AG10803 (cell line): ENCODE data around the gene FAM117A.
A peak's percentile ranks its signal among the peaks of the same experiment; 100 is the strongest.

Source experiments
- DNase-seq: peaks from one replicate; pipeline ENCODE4 v3.0.0; 2010; ENCODE audit warnings: low read depth
- H3K4me3 ChIP-seq: 2 replicates; pipeline ENCODE4 v1.5.1; 2011; ENCODE audit warnings: mild to moderate bottlenecking, low read length, control low read depth
- CTCF ChIP-seq: conservative IDR thresholded peaks from 2 replicates; pipeline ENCODE4 v1.5.1; 2011; ENCODE audit warnings: mild to moderate bottlenecking, low read length, control low read depth, inconsistent platforms

Gene FAM117A

GRCh38 chr17:49738456-49739163 lies 25.3 kb downstream of the FAM117A start:
- DNase-seq: no peak
- no peak for TF ChIP-seq CTCF
- no peak overlapping the region for H3K4me3 ChIP-seq

GRCh38 chr17:49734515-49735490 lies 29.1 kb downstream of the FAM117A start:
- no peak for DNase-seq
- no peak for TF ChIP-seq CTCF
- H3K4me3 ChIP-seq: no peak overlapping the region

- no peak for TF ChIP-seq CTCF
- DNase-seq: no peak
- no peak overlapping the region for H3K4me3 ChIP-seq
Observed at GRCh38 chr17:49731435-49731831, 32.5 kb downstream of the FAM117A start.

GRCh38 chr17:49730785-49731434 lies 33.0 kb downstream of the FAM117A start:
- no peak for TF ChIP-seq CTCF
- peak; percentile 37 for DNase-seq
- no peak overlapping the region for H3K4me3 ChIP-seq

DNA sequence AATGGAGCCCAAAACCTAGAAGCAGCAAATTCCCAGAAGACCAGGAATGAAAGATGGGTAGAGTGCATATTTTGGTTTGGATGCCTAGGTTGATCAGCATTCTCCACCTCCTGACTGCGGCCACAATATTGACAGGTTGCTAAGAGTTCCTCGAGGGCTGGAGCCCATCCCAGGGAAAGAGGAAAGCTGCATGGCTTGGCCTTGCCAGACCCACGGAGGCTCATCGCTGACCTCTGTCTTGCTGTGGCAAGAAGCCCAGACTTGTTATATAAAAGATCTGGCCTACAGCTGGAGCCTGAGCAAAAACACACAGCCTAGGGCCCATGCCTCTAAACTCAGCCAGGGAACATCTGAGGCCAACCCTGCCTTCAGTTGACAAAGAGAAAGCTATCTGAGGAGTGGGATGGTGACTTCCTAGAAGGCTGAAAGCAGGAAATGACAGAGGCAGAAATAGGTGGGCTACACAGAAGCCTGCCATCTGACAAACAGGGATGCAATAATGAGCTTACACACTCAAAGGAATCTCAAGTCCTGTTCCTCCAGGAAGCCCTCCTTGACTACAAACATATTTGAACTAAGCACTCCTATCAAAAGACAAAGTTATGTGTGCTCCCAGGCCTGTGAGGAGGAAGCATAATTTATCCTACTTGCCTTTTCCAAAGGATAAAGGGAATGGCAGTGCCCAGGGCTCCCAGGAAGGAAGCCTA lies 33.7 kb downstream of the FAM117A start:
- TF ChIP-seq CTCF: no peak
- no peak overlapping the region for H3K4me3 ChIP-seq
- peak; percentile 98 for DNase-seq

DNA sequence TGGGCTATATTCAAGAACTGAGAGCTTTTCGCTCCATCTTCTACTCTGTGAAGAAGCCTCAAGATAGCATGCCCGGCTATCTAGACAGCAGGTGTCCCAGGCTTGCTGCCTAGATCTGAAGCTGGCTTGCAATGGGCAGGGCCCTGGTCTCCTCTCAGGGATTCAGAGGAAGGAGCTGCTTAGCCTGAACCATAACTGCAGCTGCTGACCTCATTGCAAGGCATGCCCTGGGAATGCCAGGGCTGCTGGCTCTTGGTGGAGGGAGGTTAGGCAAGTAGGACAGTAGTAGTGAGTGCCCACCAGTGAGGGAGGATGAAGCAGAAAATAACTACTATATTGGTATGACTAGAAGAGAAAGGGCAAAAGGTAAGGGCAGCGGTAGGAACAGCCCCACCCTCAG lies 34.9 kb downstream of the FAM117A start:
- no peak for TF ChIP-seq CTCF
- no peak overlapping the region for H3K4me3 ChIP-seq
- peak; percentile 27 for DNase-seq
